ENCODE results near the gene ENDOU.

The ENDOU gene

DNA sequence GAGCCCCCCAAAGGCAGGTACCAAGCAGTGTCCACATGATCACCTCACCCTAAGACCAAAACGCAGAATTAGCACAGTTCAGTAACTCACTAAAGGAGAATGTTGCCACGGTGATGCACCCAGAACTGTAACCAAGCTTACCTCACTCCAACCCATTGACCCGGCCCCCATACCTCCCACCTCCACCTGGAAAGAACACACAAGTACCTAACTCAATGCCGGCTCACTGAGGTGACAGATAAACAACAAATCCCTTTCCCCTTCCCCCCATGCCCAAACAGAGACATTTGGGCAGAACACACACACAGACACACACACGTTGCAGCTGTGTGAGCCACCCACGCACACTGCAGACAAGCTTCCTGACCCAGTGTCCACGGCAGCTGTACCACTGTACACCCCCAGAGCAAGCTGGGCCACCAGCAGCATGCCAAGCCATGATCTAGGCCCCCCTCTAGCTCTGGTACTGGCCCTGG, 32.1 kb upstream of the ENDOU start:
- DNase-seq, result no peak

- no peak for DNase-seq
Observed at GRCh38 chr12:47755655-47756562, 30.6 kb upstream of the ENDOU start.

GRCh38 chr12:47754881-47755280, 29.6 kb upstream of the ENDOU start:
- no peak for DNase-seq

GRCh38 chr12:47754126-47754525, 28.8 kb upstream of the ENDOU start:
- DNase-seq, result no peak

- no peak for DNase-seq
Observed at GRCh38 chr12:47753021-47754001, 28.0 kb upstream of the ENDOU start.

GRCh38 chr12:47752552-47752951, 27.3 kb upstream of the ENDOU start:
- DNase-seq, result no peak

GRCh38 chr12:47752121-47752520, 26.8 kb upstream of the ENDOU start:
- DNase-seq, result no peak

DNA sequence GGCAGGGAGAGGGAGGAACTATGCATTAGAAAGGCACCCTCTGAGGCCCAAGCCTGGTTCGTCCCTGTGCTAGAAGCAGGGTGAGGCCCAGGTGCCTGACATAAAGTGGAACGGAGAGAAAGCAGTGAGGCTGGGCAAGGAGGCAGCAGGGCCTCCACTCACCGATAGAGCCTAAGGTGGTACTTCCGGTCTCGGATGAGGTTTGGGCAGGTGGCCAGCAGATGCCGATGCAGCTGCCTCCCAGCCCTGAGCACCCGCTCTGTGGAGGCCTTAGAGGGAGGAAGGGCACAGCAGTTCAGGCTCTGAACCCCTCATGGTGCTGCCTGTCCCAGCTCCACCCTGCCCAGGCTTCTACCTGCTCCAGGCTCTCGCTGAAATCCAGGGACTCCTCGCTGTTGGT, 26.3 kb upstream of the ENDOU start:
- DNase-seq, result no peak

DNA sequence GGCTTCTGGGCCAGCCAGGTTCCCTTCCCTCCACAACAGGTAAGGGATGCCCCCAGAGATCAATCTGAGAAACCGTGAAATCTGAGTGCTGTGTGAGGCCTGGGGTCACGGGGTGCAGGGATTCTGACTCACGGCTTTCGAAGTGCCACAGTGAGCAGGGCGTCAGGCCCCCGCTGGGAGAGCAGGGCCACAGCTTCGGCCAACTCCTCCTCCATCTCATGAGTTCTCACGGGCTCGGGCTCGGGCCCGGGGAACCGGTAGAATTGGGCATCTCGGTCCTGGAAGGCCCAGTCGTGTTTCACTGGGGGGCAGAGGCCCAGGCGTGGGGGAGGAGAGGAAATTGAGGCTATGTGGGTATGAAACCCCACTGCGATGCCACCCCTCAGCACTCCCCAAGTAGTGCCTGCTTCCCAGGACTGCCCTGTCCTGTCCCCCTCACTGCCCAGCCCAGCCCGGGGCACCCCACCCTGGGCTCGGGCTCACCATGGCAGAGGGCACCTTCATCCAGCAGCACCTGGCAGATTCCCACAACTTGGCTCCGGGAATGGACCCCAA, 25.7 kb upstream of the ENDOU start:
- no peak for DNase-seq

GRCh38 chr12:47750229-47750798, 25.0 kb upstream of the ENDOU start:
- DNase-seq, result no peak

DNA sequence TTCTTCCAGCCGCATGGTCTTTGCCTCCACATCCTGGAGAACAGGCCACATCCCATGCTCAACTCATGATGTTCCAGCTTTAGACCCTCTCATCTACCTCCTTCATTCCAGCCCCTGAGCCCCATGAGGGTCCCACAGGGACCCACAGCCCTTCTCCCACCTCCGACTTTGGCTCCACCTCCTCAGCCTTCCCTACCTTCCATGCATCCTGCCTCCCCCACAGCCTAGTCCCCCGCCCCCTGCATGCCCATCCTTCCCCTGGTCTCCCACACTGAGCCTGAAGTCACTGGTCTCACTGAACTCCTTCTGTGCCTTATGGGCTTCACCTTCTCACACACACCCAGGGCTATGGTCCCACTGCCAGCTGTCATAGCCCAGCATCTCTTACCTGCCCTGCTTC, 23.6 kb upstream of the ENDOU start:
- DNase-seq, result no peak

GRCh38 chr12:47748507-47748828, 23.2 kb upstream of the ENDOU start:
- no peak for DNase-seq

DNA sequence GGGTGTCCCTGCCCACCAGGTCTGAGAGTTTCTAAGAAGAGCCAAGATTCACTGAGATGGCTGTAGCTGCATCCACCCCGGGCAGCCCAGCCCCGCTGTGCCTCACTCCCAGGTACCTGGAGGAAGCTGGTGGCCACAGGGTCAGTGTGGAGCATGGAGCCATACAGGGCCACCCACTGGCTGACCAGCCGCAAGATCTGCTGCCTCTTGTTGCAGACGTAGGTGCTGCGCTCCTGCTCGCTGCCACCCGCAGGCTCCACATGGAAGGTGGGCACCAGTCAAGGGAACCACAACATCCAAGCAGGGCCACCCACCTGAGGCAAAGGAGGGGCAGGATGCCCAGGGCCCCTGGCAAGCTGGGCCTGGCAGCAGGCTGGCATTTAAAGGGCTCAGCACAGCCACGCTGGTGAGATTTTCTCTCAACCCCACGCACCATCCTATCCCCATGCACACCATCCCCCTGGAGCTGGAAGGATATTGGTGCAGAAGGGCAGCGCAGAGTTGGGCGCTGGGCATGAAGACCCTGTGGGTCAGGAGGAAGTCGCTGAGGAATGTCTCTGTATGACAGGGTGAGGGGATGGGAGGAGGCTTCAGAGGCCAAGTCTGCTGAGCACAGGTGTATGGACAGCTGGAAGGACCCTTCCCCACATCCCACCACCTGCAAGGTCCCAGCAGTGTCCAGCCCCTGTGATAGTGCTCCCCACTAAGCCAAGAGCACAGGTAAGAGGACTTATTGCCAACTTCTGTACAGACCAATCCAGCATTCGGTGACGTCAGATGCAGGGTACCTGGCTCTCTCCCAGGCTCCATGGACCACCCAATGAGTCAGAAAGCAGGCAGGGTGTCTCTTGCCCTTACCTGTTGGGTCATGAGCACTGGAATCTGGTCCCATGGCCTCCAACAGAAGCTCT, 22.6 kb upstream of the ENDOU start:
- DNase-seq, result no peak

- no peak for DNase-seq
Observed at GRCh38 chr12:47747126-47747525, 21.8 kb upstream of the ENDOU start.

- no peak for DNase-seq
Observed at GRCh38 chr12:47746523-47746922, 21.2 kb upstream of the ENDOU start.

DNA sequence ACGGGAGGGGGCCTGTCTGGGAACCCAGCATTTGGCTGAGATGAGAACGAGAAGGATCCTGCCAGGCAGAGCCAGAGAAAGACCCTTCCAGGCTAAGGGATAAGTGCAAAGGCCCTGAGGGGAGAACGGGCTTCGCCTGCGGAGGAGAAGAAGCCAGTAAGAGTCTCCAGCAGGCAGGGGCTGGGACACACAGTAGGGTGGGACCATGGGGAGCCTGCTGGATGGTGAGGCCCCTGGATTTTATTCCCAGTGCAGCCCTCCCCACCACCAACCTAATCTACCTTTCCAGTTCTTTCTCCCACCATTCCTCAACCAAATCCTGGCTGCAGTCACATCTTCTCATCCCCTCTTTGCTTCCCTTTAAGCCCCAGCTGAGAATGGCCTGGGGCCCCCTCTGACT, 20.8 kb upstream of the ENDOU start:
- no peak for DNase-seq

GRCh38 chr12:47745485-47746041, 20.3 kb upstream of the ENDOU start:
- DNase-seq, result no peak

- DNase-seq, result no peak
Observed at GRCh38 chr12:47744778-47745436, 19.6 kb upstream of the ENDOU start.

DNA sequence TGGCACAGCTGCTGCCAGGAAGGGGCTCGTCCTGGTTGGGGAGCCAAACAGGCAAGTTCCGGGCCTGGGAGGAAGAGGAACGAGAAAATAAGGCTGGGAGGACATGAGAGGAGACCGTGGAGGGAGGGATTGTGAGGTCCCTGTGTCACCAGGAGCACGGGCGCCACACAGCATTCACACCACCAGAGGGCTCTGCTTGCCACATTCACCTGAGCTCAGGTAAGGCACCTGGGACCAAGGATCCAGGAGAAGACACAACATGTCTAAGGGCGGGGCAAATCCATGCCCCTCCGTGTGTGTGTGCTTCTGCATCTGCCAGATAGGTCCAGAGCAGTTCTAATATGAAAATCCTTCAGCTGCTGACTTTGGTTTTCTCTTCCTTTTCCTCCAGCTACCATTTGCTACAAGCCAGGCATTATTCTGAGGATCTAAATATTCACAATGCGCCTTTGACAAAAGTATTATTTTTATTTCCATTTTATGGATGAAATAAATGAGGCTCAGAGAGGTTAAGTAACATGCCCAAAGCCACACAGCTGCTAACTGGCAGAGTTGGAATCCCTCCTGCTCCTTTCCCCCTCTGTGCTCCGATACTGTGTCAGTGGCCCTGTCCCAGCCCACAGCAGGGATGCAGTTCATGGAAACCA, 18.8 kb upstream of the ENDOU start:
- DNase-seq, result no peak

- DNase-seq, result no peak
Observed at GRCh38 chr12:47743311-47743860, 18.1 kb upstream of the ENDOU start.

All from activated gamma-delta T cell (primary cell).